H1 (cell line): ENCODE data around the gene CCDC102A. TPM values are rescaled to one million over a fixed set of nuclear protein-coding genes. Genes with fewer than 3 reads are reported as not detected.

ENCODE experiments used
- CTCF ChIA-PET: fragments of 300-600 bp; sonication (Branson Sonifier 250); formaldehyde crosslinking; loops from one replicate; lab custom pipeline; 2021; ENCODE audit not compliant: partially characterized antibody; lab: Charles Lee
- POLR2A ChIA-PET: fragments of 300-600 bp; sonication (Branson Sonifier 250); formaldehyde crosslinking; loops from one replicate; lab custom pipeline; 2021; ENCODE audit warnings: inconsistent platforms; ENCODE audit not compliant: partially characterized antibody; lab: Charles Lee
- DNase-seq, 2 experiments: peaks; one replicate each; pipeline versions ENCODE4 v3.0.0 to v3.0.0-alpha.2; 2010 to 2022; ENCODE audit warnings: low spot score in 2 of 2, low read depth in 1 of 2, mixed read lengths in 1 of 2
- FAIRE-seq: peaks from 2 replicates; lab custom pipeline; 2011; peaks lifted over from hg19 to GRCh38; lab: Jason Lieb, UNC
- H2AFZ ChIP-seq: 2 replicates; pipeline ENCODE4 v1.8.1; 2012; ENCODE audit warnings: low read length, inconsistent platforms
- H2AK5ac ChIP-seq: 2 replicates; pipeline ENCODE4 v1.6.1; 2013; ENCODE audit warnings: low read depth, low read length
- H2BK120ac ChIP-seq: replicated peaks from 2 replicates; pipeline ENCODE3; 2013; ENCODE audit warnings: low read depth, low read length, inconsistent platforms
- H2BK12ac ChIP-seq: 2 replicates; pipeline ENCODE4 v1.6.1; 2013; ENCODE audit warnings: low read depth, low read length
- H2BK15ac ChIP-seq: 2 replicates; pipeline ENCODE4 v1.6.1; 2013; ENCODE audit warnings: low read length
- H2BK20ac ChIP-seq: 2 replicates; pipeline ENCODE4 v1.6.1; 2013; ENCODE audit warnings: low read length
- H2BK5ac ChIP-seq: 2 replicates; pipeline ENCODE4 v1.6.1; 2013; ENCODE audit warnings: low read depth, low read length
- H3K14ac ChIP-seq: 2 replicates; pipeline ENCODE4 v1.6.1; 2013; ENCODE audit warnings: inconsistent platforms; ENCODE audit not compliant: insufficient read length
- H3K18ac ChIP-seq: 2 replicates; pipeline ENCODE4 v1.6.1; 2013; ENCODE audit warnings: low read length; ENCODE audit errors: extremely low read depth
- H3K23ac ChIP-seq: 2 replicates; pipeline ENCODE4 v1.6.1; 2013; ENCODE audit warnings: inconsistent platforms; ENCODE audit not compliant: insufficient read length
- H3K23me2 ChIP-seq: 2 replicates; pipeline ENCODE4 v1.6.1; 2013; ENCODE audit warnings: low read depth, low read length
- H3K27ac ChIP-seq: 2 replicates; pipeline ENCODE4 v1.6.1; 2011; ENCODE audit warnings: low read depth, low read length, inconsistent platforms
- H3K27me3 ChIP-seq, 4 experiments: replicated peaks in 1 of 4; 1 replicate in 1 of 4; 2 replicates in 3 of 4; pipeline versions ENCODE4 v1.6.1 to v1.8.1; 2011 to 2013; ENCODE audit warnings: low read length in 3 of 4, mild to moderate bottlenecking in 3 of 4, inconsistent platforms in 2 of 4, mixed read lengths in 2 of 4, moderate library complexity in 1 of 4; ENCODE audit not compliant: control insufficient read depth in 3 of 4, insufficient read depth in 3 of 4; ENCODE audit errors: extremely low read depth in 1 of 4
- H3K36me3 ChIP-seq, 4 experiments: 2 replicates each; pipeline versions ENCODE4 v1.6.1 to v1.8.1; 2011 to 2013; ENCODE audit warnings: mild to moderate bottlenecking in 4 of 4, low read length in 3 of 4, moderate library complexity in 2 of 4, control low read depth in 1 of 4, inconsistent platforms in 1 of 4; ENCODE audit not compliant: insufficient read depth in 4 of 4, control insufficient read depth in 2 of 4
- H3K4ac ChIP-seq: replicated peaks from 2 replicates; pipeline ENCODE3; 2013; ENCODE audit warnings: low read length, low read depth, mixed read lengths, inconsistent platforms; ENCODE audit not compliant: insufficient read length
- H3K4me1 ChIP-seq, 4 experiments: replicated peaks in 1 of 4; 1 replicate in 1 of 4; 2 replicates in 3 of 4; pipeline versions ENCODE4 v1.6.1 to v1.8.1; 2011 to 2013; ENCODE audit warnings: low read length in 3 of 4, inconsistent platforms in 2 of 4, mixed read lengths in 1 of 4; ENCODE audit not compliant: insufficient read depth in 4 of 4, control insufficient read depth in 3 of 4
- H3K4me2 ChIP-seq, 2 experiments: 2 replicates each; pipeline versions ENCODE4 v1.6.1 to v1.8.1; 2011 to 2013; ENCODE audit warnings: low read depth in 2 of 2, low read length in 2 of 2, control low read depth in 1 of 2, inconsistent platforms in 1 of 2, mild to moderate bottlenecking in 1 of 2; ENCODE audit not compliant: insufficient read depth in 1 of 2
- H3K4me3 ChIP-seq, 4 experiments: fragments of 200-600, 300-600 bp in 1 of 4; sonication (generic), shearing (Covaris generic), sonication (Bioruptor Twin) in 1 of 4; 2 replicates each; pipeline versions ENCODE4 v1.5.1 to v1.8.1; 2011 to 2016; ENCODE audit warnings: low read length in 4 of 4, low read depth in 3 of 4, control low read depth in 2 of 4, inconsistent platforms in 2 of 4, mild to moderate bottlenecking in 2 of 4, mixed read lengths in 1 of 4, moderate library complexity in 1 of 4; ENCODE audit not compliant: insufficient read depth in 2 of 4; ENCODE audit errors: extremely low read depth in 1 of 4
- H3K56ac ChIP-seq: replicated peaks from 2 replicates; pipeline ENCODE3; 2013; ENCODE audit warnings: low read depth, mild to moderate bottlenecking, mixed read lengths, low read length, inconsistent platforms; ENCODE audit not compliant: insufficient read length
- H3K79me1 ChIP-seq: 2 replicates; pipeline ENCODE4 v1.6.1; 2013; ENCODE audit warnings: low read depth, low read length, control low read depth
- H3K79me2 ChIP-seq, 2 experiments: 2 replicates each; pipeline versions ENCODE4 v1.6.1 to v1.8.1; 2012 to 2013; ENCODE audit warnings: low read length in 2 of 2, mild to moderate bottlenecking in 2 of 2, inconsistent platforms in 1 of 2; ENCODE audit not compliant: insufficient read depth in 2 of 2, control insufficient read depth in 1 of 2
- H3K9ac ChIP-seq, 4 experiments: replicated peaks in 1 of 4; 1 replicate in 1 of 4; 2 replicates in 3 of 4; pipeline versions ENCODE4 v1.6.1 to v1.8.1; 2011 to 2013; ENCODE audit warnings: low read depth in 3 of 4, low read length in 3 of 4, control low read depth in 2 of 4, mild to moderate bottlenecking in 2 of 4, moderate library complexity in 2 of 4, inconsistent platforms in 1 of 4; ENCODE audit errors: extremely low read depth in 1 of 4
- H3K9me3 ChIP-seq, 2 experiments: 2 replicates each; pipeline versions ENCODE4 v1.6.1 to v1.8.1; 2012 to 2013; ENCODE audit warnings: mild to moderate bottlenecking in 2 of 2, moderate library complexity in 2 of 2, control low read depth in 1 of 2, inconsistent platforms in 1 of 2, low read depth in 1 of 2, low read length in 1 of 2, mixed read lengths in 1 of 2; ENCODE audit not compliant: insufficient read depth in 2 of 2
- H4K20me1 ChIP-seq, 2 experiments: replicated peaks in 1 of 2; 2 replicates each; pipeline versions ENCODE3 to v1.8.1; 2011 to 2013; ENCODE audit warnings: inconsistent platforms in 2 of 2, low read length in 2 of 2, mild to moderate bottlenecking in 1 of 2; ENCODE audit not compliant: insufficient read depth in 2 of 2, control insufficient read depth in 1 of 2
- H4K5ac ChIP-seq: 2 replicates; pipeline ENCODE4 v1.6.1; 2013; ENCODE audit warnings: low read length, low read depth, mixed read lengths, inconsistent platforms; ENCODE audit not compliant: insufficient read length
- H4K8ac ChIP-seq: 2 replicates; pipeline ENCODE4 v1.8.0; 2013; ENCODE audit warnings: mild to moderate bottlenecking, moderate library complexity, low read length, inconsistent platforms; ENCODE audit not compliant: insufficient read depth; ENCODE audit errors: extremely low read depth
- H4K91ac ChIP-seq: replicated peaks from 2 replicates; pipeline ENCODE3; 2013; ENCODE audit warnings: low read length, mixed read lengths, inconsistent platforms; ENCODE audit not compliant: insufficient read length
- EP300 ChIP-seq, 2 experiments: IDR thresholded peaks; 1 replicate in 1 of 2; 2 replicates in 1 of 2; pipeline ENCODE4 v1.6.1; 2011 to 2012; ENCODE audit warnings: low read depth in 2 of 2, low read length in 2 of 2, mild to moderate bottlenecking in 2 of 2, borderline replicate concordance in 1 of 2, inconsistent platforms in 1 of 2, moderate library complexity in 1 of 2
- WGBS, 2 experiments: shearing (Covaris generic) in 1 of 2; methylation state at CpG; one replicate each; pipeline versions ENCODE4 v1.1.6 to v1.1.7; 2013 to 2015; ENCODE audit warnings: low lambda C conversion rate in 2 of 2, mixed read lengths in 2 of 2, inconsistent platforms in 1 of 2, low coverage in 1 of 2, missing lambda C conversion rate in 1 of 2; ENCODE audit not compliant: insufficient replicate concordance in 2 of 2, insufficient coverage in 1 of 2, insufficient read length in 1 of 2; ENCODE audit errors: extremely low coverage in 1 of 2, missing lambda C conversion rate in 1 of 2; 5-methylcytosine and 5-hydroxymethylcytosine counted together
- polyA plus RNA-seq, 7 experiments: library from polyadenylated mRNA; depleted of rRNA in 3 of 7; stranded (reverse) in 5 of 7; unstranded in 2 of 7; fragments of >200 nt in 5 of 7; fragments of 200-250 nt in 2 of 7; gene quantifications; 1 replicate in 5 of 7; 2 replicates in 1 of 7; 4 replicates in 1 of 7; pipeline versions ENCODE4 v1.2.1 to v1.2.3, GENCODE V29; 2011 to 2013; ENCODE audit warnings: missing spikeins in 2 of 7, mixed read lengths in 2 of 7
- total RNA-seq: library from RNA; stranded (reverse); fragmentation: NEBNext Ultra II Directional; extraction: Animal tissue kit (Norgen Biotek cat#: 25700); gene quantifications from 2 replicates; pipeline ENCODE4 v1.2.1, GENCODE V29; 2021

CCDC102A gene
- total and polyA plus RNA-seq, 2 of the 8 experiments (the other 6 are each of a cell fraction or from before 2014, with no cell fraction given): 4.0 to 7.5 TPM

DNA sequence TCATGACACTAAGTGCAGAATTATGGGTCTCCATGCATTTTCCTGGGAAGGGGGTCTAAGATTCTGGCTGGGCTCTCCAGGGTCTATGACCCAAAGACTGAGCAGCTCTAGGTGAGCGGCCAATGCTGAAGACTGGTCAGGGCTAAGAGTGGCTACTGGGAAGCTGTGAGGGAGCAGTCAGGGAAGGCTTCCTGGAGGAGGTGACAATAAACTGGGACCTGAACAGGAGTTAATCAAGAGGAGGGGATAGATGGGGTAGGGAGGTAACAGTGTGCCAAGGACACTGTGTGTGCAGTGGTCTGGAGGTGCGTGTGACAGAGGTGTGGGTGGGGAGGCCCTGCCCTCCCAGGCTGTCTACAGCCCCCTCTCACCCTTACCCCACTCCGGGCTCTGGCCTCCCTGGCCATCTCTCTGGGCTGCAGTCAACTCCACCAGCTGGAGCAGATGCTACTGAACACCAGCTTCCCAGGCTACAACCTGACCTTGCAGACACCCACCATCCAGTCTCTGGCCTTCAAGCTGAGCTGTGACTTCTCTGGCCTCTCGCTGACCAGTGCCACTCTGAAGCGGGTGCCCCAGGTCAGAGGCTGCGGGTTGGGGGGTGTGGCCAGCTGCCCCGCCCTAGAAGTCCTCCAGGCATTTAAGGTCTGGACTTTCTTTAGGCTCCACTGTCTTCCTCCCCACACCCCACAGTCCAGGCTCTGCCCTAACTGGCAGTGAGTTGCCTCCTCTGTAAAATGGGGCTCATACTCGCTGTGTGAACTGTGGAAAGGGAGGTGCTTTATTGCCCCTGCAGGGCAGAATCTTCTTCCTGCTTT, 26.5 kb upstream of the CCDC102A start:
- H2AFZ ChIP-seq: no peak overlapping the region
- H3K36me3 ChIP-seq: no peaks in the 10 kb centered on the region; a peak in 1 of 8 replicates
- no peak overlapping the region for H3K27ac ChIP-seq
- CTCF ChIA-PET: interaction anchor here (0.6 to 1.9 kb wide), 9 partner anchors 12 to 160 kb away, joined by 3 to 6 read pairs (median 3); no protein-coding TSS in a partner anchor
- no peak overlapping the region for H3K9ac ChIP-seq
- no peaks in the 10 kb centered on the region for H3K4me1 ChIP-seq
- no peaks in the 10 kb centered on the region for H3K79me2 ChIP-seq
- peaks cover 0 to 3% (median under 1%) of the 10 kb centered on the region in 4 experiments; a peak in 2 of 7 replicates for H3K27me3 ChIP-seq
- H3K56ac ChIP-seq: no peak overlapping the region
- H2BK120ac ChIP-seq: no peak overlapping the region
- FAIRE-seq (no peak), DNase-seq (no peak)
- H2BK5ac ChIP-seq: no peak overlapping the region
- H2BK20ac ChIP-seq: no peak overlapping the region
- no peak overlapping the region for H3K14ac ChIP-seq
- TF ChIP-seq EP300 (IDR thresholded peaks at IDR 0.05; ENCODE audit: borderline replicate concordance in 1 of 2, low read depth in 2 of 2, low read length in 2 of 2): no peak
- no peak overlapping the region for H2BK15ac ChIP-seq
- H4K5ac ChIP-seq: no peak overlapping the region
- H2BK12ac ChIP-seq: no peak overlapping the region
- 86% methylated on average over 8 of the region's 8 CpGs; no CpG with 5 or more reads in 1 of the 2 experiments for WGBS, 2 experiments
- H4K8ac ChIP-seq: no peak overlapping the region
- H2AK5ac ChIP-seq: no peak overlapping the region
- no peak overlapping the region for H3K18ac ChIP-seq
- H4K20me1 ChIP-seq: peaks cover 0 to 2% of the 10 kb centered on the region in 2 experiments
- H3K9me3 ChIP-seq: peaks cover 8 to 9% of the 10 kb centered on the region in 2 experiments; a peak in 1 of 4 replicates
- POLR2A ChIA-PET: interaction anchor here (0.6 kb wide), 1 partner anchor 140 kb away, joined by 3 read pairs; no protein-coding TSS in a partner anchor
- no peak overlapping the region for H3K4ac ChIP-seq
- H3K4me2 ChIP-seq: no peak overlapping the region
- no peaks in the 10 kb centered on the region for H3K23me2 ChIP-seq
- H3K23ac ChIP-seq: no peak overlapping the region
- H3K79me1 ChIP-seq: no peaks in the 10 kb centered on the region
- H4K91ac ChIP-seq: no peak overlapping the region
- H3K4me3 ChIP-seq: no peak overlapping the region
